ENCODE measurements around the gene SRD5A1.

SRD5A1 gene

GRCh38 chr5:6604946-6605345 lies 28.3 kb upstream of the SRD5A1 start:
- DNase-seq (ENCODE audit: low read depth, low spot score) = no peak

- DNase-seq (ENCODE audit: low read depth, low spot score) = no peak
These were observed 26.2 kb upstream of the SRD5A1 start for GRCh38 chr5:6606884-6607558.

GRCh38 chr5:6607559-6607936 lies 25.7 kb upstream of the SRD5A1 start:
- no peak for DNase-seq (ENCODE audit: low read depth, low spot score)

- no peak for DNase-seq (ENCODE audit: low read depth, low spot score)
These were observed 25.2 kb upstream of the SRD5A1 start for GRCh38 chr5:6608016-6608415.

- DNase-seq (ENCODE audit: low read depth, low spot score) = no peak
These were observed 21.6 kb upstream of the SRD5A1 start for GRCh38 chr5:6611334-6612256.

GRCh38 chr5:6615034-6615815 lies 18.0 kb upstream of the SRD5A1 start:
- DNase-seq (ENCODE audit: low read depth, low spot score) = no peak

- no peak for DNase-seq (ENCODE audit: low read depth, low spot score)
These were observed 16.6 kb upstream of the SRD5A1 start for GRCh38 chr5:6616632-6617031.

GRCh38 chr5:6623228-6623627 lies 10.0 kb upstream of the SRD5A1 start:
- no peak for DNase-seq (ENCODE audit: low read depth, low spot score)

- no peak for DNase-seq (ENCODE audit: low read depth, low spot score)
These were observed 9.3 kb upstream of the SRD5A1 start for GRCh38 chr5:6623941-6624340.

GRCh38 chr5:6626508-6626907 lies 6.7 kb upstream of the SRD5A1 start:
- no peak for DNase-seq (ENCODE audit: low read depth, low spot score)

- no peak for DNase-seq (ENCODE audit: low read depth, low spot score)
These were observed 1.8 kb upstream of the SRD5A1 start for GRCh38 chr5:6631441-6631840.

- DNase-seq (ENCODE audit: low read depth, low spot score) = no peak
These were observed 834 bp upstream of the SRD5A1 start for GRCh38 chr5:6632324-6632887.

- no peak for DNase-seq (ENCODE audit: low read depth, low spot score)
These were observed 417 bp downstream of the SRD5A1 start for GRCh38 chr5:6633469-6634245.

- DNase-seq (ENCODE audit: low read depth, low spot score) = no peak
These were observed 1.1 kb downstream of the SRD5A1 start for GRCh38 chr5:6634306-6634705.

GRCh38 chr5:6634788-6635430 lies 1.7 kb downstream of the SRD5A1 start:
- DNase-seq (ENCODE audit: low read depth, low spot score) = no peak

- DNase-seq (ENCODE audit: low read depth, low spot score) = no peak
These were observed 3.1 kb downstream of the SRD5A1 start for GRCh38 chr5:6636293-6636692.

GRCh38 chr5:6637022-6637421 lies 3.8 kb downstream of the SRD5A1 start:
- DNase-seq (ENCODE audit: low read depth, low spot score) = no peak

GRCh38 chr5:6637590-6637989 lies 4.3 kb downstream of the SRD5A1 start:
- no peak for DNase-seq (ENCODE audit: low read depth, low spot score)

- no peak for DNase-seq (ENCODE audit: low read depth, low spot score)
These were observed 5.0 kb downstream of the SRD5A1 start for GRCh38 chr5:6638236-6638635.

- no peak for DNase-seq (ENCODE audit: low read depth, low spot score)
These were observed 9.4 kb downstream of the SRD5A1 start for GRCh38 chr5:6642655-6643054.

- DNase-seq (ENCODE audit: low read depth, low spot score) = no peak
These were observed 11.6 kb downstream of the SRD5A1 start for GRCh38 chr5:6644794-6645241.

All from brain pericyte (primary cell).